ENCODE results near the gene DEGS2. TPM values are rescaled to one million over a fixed set of nuclear protein-coding genes. Genes with fewer than 3 reads are reported as not detected.

The DEGS2 gene
- total and polyA plus RNA-seq, 2 of the 13 experiments (the other 11 are each of a cell fraction or from before 2014, with no cell fraction given), result 0.09 TPM

- no peak for TF ChIP-seq THAP7 (CRISPR knock-in tag; IDR thresholded peaks at IDR 0.05)
- TF ChIP-seq ZNF790 (CRISPR knock-in tag; IDR thresholded peaks at IDR 0.05; ENCODE audit: borderline replicate concordance), result no peak
- TF ChIP-seq HINFP (CRISPR knock-in tag; IDR thresholded peaks at IDR 0.05; ENCODE audit: low read depth), result no peak
- TF ChIP-seq FOXP4 (CRISPR knock-in tag; IDR thresholded peaks at IDR 0.05), result no peak
- TF ChIP-seq ZNF572 (CRISPR knock-in tag; IDR thresholded peaks at IDR 0.05), result no peak
- no peak for TF ChIP-seq ZNF605 (CRISPR knock-in tag; IDR thresholded peaks at IDR 0.05)
- TF ChIP-seq ZNF441 (CRISPR knock-in tag; IDR thresholded peaks at IDR 0.05; ENCODE audit: borderline replicate concordance), result no peak
Measured at GRCh38 chr14:100137173-100137572, 22.3 kb downstream of the DEGS2 start (continued).

- Histone ChIP-seq H3K36me3 (replicated peaks in 1 of 2; ENCODE audit: control insufficient read depth in 1 of 2, insufficient read depth in 2 of 2, low read length in 2 of 2) (peaks cover 6 to 10% of the 10 kb centered on the region in 2 experiments; a peak in 2 of 5 replicates), H3K9ac (ENCODE audit: insufficient read depth, low read depth, low read length) (no peak overlapping the region), H3K27ac (ENCODE audit: extremely low read length, insufficient read depth, low read length) (no peak overlapping the region), H4K20me1 (ENCODE audit: insufficient read depth, low read length) (no peaks in the 10 kb centered on the region), H3K4me2 (ENCODE audit: low read depth, low read length) (no peak overlapping the region), H3K4me1 (ENCODE audit: insufficient read depth, low read length) (peaks cover 29% of the 10 kb centered on the region), H3K27me3 (ENCODE audit: control insufficient read depth in 1 of 2, insufficient read depth in 2 of 2, low read length in 2 of 2) (no peaks in the 10 kb centered on the region), H3K79me2 (ENCODE audit: insufficient read depth, low read length) (no peaks in the 10 kb centered on the region), H2AFZ (ENCODE audit: low read length) (no peak overlapping the region), H3K9me3 (ENCODE audit: low read length) (no peaks in the 10 kb centered on the region), H3K4me3 (replicated peaks in 1 of 3; ENCODE audit: insufficient read depth in 1 of 3, low read depth in 2 of 3, low read length in 3 of 3) (no peak overlapping the region)
- POLR2A ChIA-PET, result no interaction called here
- in situ Hi-C loops (cut with HindIII; ENCODE audit: extremely low pct_ligation_motif_present, low pct_unique_long_range_greater_than_20kb), result no loop called here
- CTCF ChIA-PET (ENCODE audit: low intra/inter-chr PET ratio, low total read pairs), result no interaction called here
- FAIRE-seq (no peak), ATAC-seq (no peak), DNase-seq (ENCODE audit: low spot score) (no peak)
- 95% methylated on average over 4 of the region's 5 CpGs for whole genome bisulfite sequencing (ENCODE audit: low lambda C conversion rate)
- intact Hi-C loops (cut with micrococcal nuclease; ENCODE audit: unreplicated experiment), result no loop called here
- no TSS peak for BruUV-seq (replicated peaks)
- TF ChIP-seq CHD2 (IDR thresholded peaks at IDR 0.05; ENCODE audit: low read depth, low read length) (no peak), ZNF10 (CRISPR knock-in tag; IDR thresholded peaks at IDR 0.05; ENCODE audit: borderline replicate concordance, low read depth) (no peak), GLI4 (CRISPR knock-in tag; IDR thresholded peaks at IDR 0.05; ENCODE audit: borderline replicate concordance) (no peak), ZNF670 (CRISPR knock-in tag; IDR thresholded peaks at IDR 0.05; ENCODE audit: borderline replicate concordance) (no peak), ZNF329 (CRISPR knock-in tag; IDR thresholded peaks at IDR 0.05; ENCODE audit: low read depth) (no peak), NCOA1 (CRISPR knock-in tag; IDR thresholded peaks at IDR 0.05) (no peak), ZNF513 (CRISPR knock-in tag; conservative IDR thresholded peaks at IDR 0.05) (no peak), ZNF331 (CRISPR knock-in tag; IDR thresholded peaks at IDR 0.05) (no peak)
Measured at GRCh38 chr14:100135784-100136183, 23.7 kb downstream of the DEGS2 start.

Measured in HepG2 (cell line).